ENCODE measurements around the gene AFF1.

Gene AFF1

GRCh38 chr4:87053802-87054767 is 119.3 kb downstream of the AFF1 start:
- TF ChIP-seq CTCF (conservative IDR thresholded peaks at IDR 0.05; ENCODE audit: control insufficient read depth, insufficient read depth, low read depth, low read length), result no peak
- no peak overlapping the region for H3K4me3 ChIP-seq (ENCODE audit: control insufficient read depth, low read depth, low read length)
- no peak for DNase-seq (ENCODE audit: low read depth)

- DNase-seq (ENCODE audit: low read depth), result no peak
- H3K4me3 ChIP-seq (ENCODE audit: control insufficient read depth, low read depth, low read length), result no peak overlapping the region
- no peak for TF ChIP-seq CTCF (conservative IDR thresholded peaks at IDR 0.05; ENCODE audit: control insufficient read depth, insufficient read depth, low read depth, low read length)
These were observed 120.1 kb downstream of the AFF1 start for GRCh38 chr4:87054900-87055299.

GRCh38 chr4:87055311-87055710 is 120.5 kb downstream of the AFF1 start:
- DNase-seq (ENCODE audit: low read depth), result peak; percentile 48
- H3K4me3 ChIP-seq (ENCODE audit: control insufficient read depth, low read depth, low read length), result no peak overlapping the region
- no peak for TF ChIP-seq CTCF (conservative IDR thresholded peaks at IDR 0.05; ENCODE audit: control insufficient read depth, insufficient read depth, low read depth, low read length)

- TF ChIP-seq CTCF (conservative IDR thresholded peaks at IDR 0.05; ENCODE audit: control insufficient read depth, insufficient read depth, low read depth, low read length), result no peak
- no peak overlapping the region for H3K4me3 ChIP-seq (ENCODE audit: control insufficient read depth, low read depth, low read length)
- DNase-seq (ENCODE audit: low read depth), result no peak
These were observed 122.1 kb downstream of the AFF1 start for GRCh38 chr4:87056881-87057280.

- no peak overlapping the region for H3K4me3 ChIP-seq (ENCODE audit: control insufficient read depth, low read depth, low read length)
- no peak for TF ChIP-seq CTCF (conservative IDR thresholded peaks at IDR 0.05; ENCODE audit: control insufficient read depth, insufficient read depth, low read depth, low read length)
- DNase-seq (ENCODE audit: low read depth), result peak; percentile 47
These were observed 123.1 kb downstream of the AFF1 start for GRCh38 chr4:87057835-87058355.

GRCh38 chr4:87058356-87059073 is 123.7 kb downstream of the AFF1 start:
- no peak for DNase-seq (ENCODE audit: low read depth)

More at GRCh38 chr4:87058356-87059073, 123.7 kb downstream of the AFF1 start:
- TF ChIP-seq CTCF (conservative IDR thresholded peaks at IDR 0.05; ENCODE audit: control insufficient read depth, insufficient read depth, low read depth, low read length), result no peak
- H3K4me3 ChIP-seq (ENCODE audit: control insufficient read depth, low read depth, low read length), result no peak overlapping the region
